ENCODE data around the gene TRIM37. TPM values are rescaled to one million over a fixed set of nuclear protein-coding genes. Genes with fewer than 3 reads are reported as not detected.

TRIM37 gene
- total and polyA plus RNA-seq, 2 donors from 2014 or later = 9.7 to 19.1 TPM

GRCh38 chr17:59067340-59067739, 39.3 kb downstream of the TRIM37 start:
- H3K4me1 ChIP-seq (ENCODE audit: control insufficient read depth in 2 of 3, insufficient read depth in 2 of 3, low read depth in 1 of 3, low read length in 3 of 3) = no peaks in the 10 kb centered on the region
- H3K9me3 ChIP-seq (ENCODE audit: control insufficient read depth in 2 of 3, insufficient read depth in 1 of 3, low read length in 3 of 3) = no peaks in the 10 kb centered on the region
- peaks cover 5 to 14% (median 6%) of the 10 kb centered on the region in 3 donors for H3K36me3 ChIP-seq (ENCODE audit: control insufficient read depth in 2 of 3, insufficient read depth in 3 of 3, low read length in 3 of 3)
- intact Hi-C loops (cut with DNase I) = no loop called here
- DNase-seq = no peak
- FAIRE-seq = no peak
- no peak overlapping the region for H3K4me3 ChIP-seq (ENCODE audit: low read length in 3 of 3)
- no peak overlapping the region for H3K9ac ChIP-seq (ENCODE audit: low read length in 3 of 3)
- H3K27me3 ChIP-seq (ENCODE audit: control insufficient read depth, insufficient read depth, low read length) = no peaks in the 10 kb centered on the region
- H3K27ac ChIP-seq (ENCODE audit: low read depth in 2 of 2, low read length in 2 of 2) = no peak overlapping the region
- no peak for TF ChIP-seq CTCF (IDR thresholded peaks at IDR 0.05; ENCODE audit: borderline replicate concordance, extremely low read depth, insufficient read depth)

- no peak for FAIRE-seq
- Histone ChIP-seq H3K4me3 (ENCODE audit: low read length in 3 of 3) (no peak overlapping the region), H3K27me3 (ENCODE audit: control insufficient read depth, insufficient read depth, low read length) (no peaks in the 10 kb centered on the region), H3K9me3 (ENCODE audit: control insufficient read depth in 2 of 3, insufficient read depth in 1 of 3, low read length in 3 of 3) (no peaks in the 10 kb centered on the region), H3K9ac (ENCODE audit: low read length in 3 of 3) (no peak overlapping the region), H3K27ac (ENCODE audit: low read depth in 2 of 2, low read length in 2 of 2) (no peak overlapping the region), H3K36me3 (ENCODE audit: control insufficient read depth in 2 of 3, insufficient read depth in 3 of 3, low read length in 3 of 3) (peaks cover 2 to 12% (median 6%) of the 10 kb centered on the region in 3 donors), H3K4me1 (ENCODE audit: control insufficient read depth in 2 of 3, insufficient read depth in 2 of 3, low read depth in 1 of 3, low read length in 3 of 3) (no peaks in the 10 kb centered on the region)
- DNase-seq = no peak
- TF ChIP-seq CTCF (IDR thresholded peaks at IDR 0.05; ENCODE audit: borderline replicate concordance, extremely low read depth, insufficient read depth) = no peak
- intact Hi-C loops (cut with DNase I) = no loop called here
Measured at GRCh38 chr17:59062509-59062908, 44.2 kb downstream of the TRIM37 start.

GRCh38 chr17:59056857-59057256, 49.8 kb downstream of the TRIM37 start:
- FAIRE-seq = no peak
- no peak overlapping the region for H3K27ac ChIP-seq (ENCODE audit: low read depth in 2 of 2, low read length in 2 of 2)
- H3K4me3 ChIP-seq (ENCODE audit: low read length in 3 of 3) = no peak overlapping the region
- no peak overlapping the region for H3K9ac ChIP-seq (ENCODE audit: low read length in 3 of 3)
- intact Hi-C loops (cut with DNase I) = no loop called here
- no peaks in the 10 kb centered on the region for H3K27me3 ChIP-seq (ENCODE audit: control insufficient read depth, insufficient read depth, low read length)
- H3K9me3 ChIP-seq (ENCODE audit: control insufficient read depth in 2 of 3, insufficient read depth in 1 of 3, low read length in 3 of 3) = no peaks in the 10 kb centered on the region
- DNase-seq = no peak
- H3K36me3 ChIP-seq (ENCODE audit: control insufficient read depth in 2 of 3, insufficient read depth in 3 of 3, low read length in 3 of 3) = peaks cover 2 to 4% (median 3%) of the 10 kb centered on the region in 3 donors
- no peaks in the 10 kb centered on the region for H3K4me1 ChIP-seq (ENCODE audit: control insufficient read depth in 2 of 3, insufficient read depth in 2 of 3, low read depth in 1 of 3, low read length in 3 of 3)
- TF ChIP-seq CTCF (IDR thresholded peaks at IDR 0.05; ENCODE audit: borderline replicate concordance, extremely low read depth, insufficient read depth) = no peak

- Histone ChIP-seq H3K27me3 (ENCODE audit: control insufficient read depth, insufficient read depth, low read length) (no peaks in the 10 kb centered on the region), H3K27ac (ENCODE audit: low read depth in 2 of 2, low read length in 2 of 2) (no peak overlapping the region), H3K4me1 (ENCODE audit: control insufficient read depth in 2 of 3, insufficient read depth in 2 of 3, low read depth in 1 of 3, low read length in 3 of 3) (no peaks in the 10 kb centered on the region), H3K36me3 (ENCODE audit: control insufficient read depth in 2 of 3, insufficient read depth in 3 of 3, low read length in 3 of 3) (peaks cover 0 to 5% (median 3%) of the 10 kb centered on the region in 3 donors), H3K9ac (ENCODE audit: low read length in 3 of 3) (no peak overlapping the region), H3K9me3 (ENCODE audit: control insufficient read depth in 2 of 3, insufficient read depth in 1 of 3, low read length in 3 of 3) (no peaks in the 10 kb centered on the region), H3K4me3 (ENCODE audit: low read length in 3 of 3) (no peak overlapping the region)
- DNase-seq (no peak), FAIRE-seq (no peak)
- intact Hi-C loops (cut with DNase I) = no loop called here
- no peak for TF ChIP-seq CTCF (IDR thresholded peaks at IDR 0.05; ENCODE audit: borderline replicate concordance, extremely low read depth, insufficient read depth)
Measured at GRCh38 chr17:59049798-59050197, 56.9 kb downstream of the TRIM37 start.
